BE2C (cell line): ENCODE data around the gene KRTAP10-9.
"Not testable (repeated sequence)": the region's sequence is repeated elsewhere in the genome, so short reads cannot be mapped to it uniquely, and the experiment has no call there.

Experiments used
- DNase-seq: peaks from one replicate; pipeline ENCODE4 v3.0.0-alpha.2; 2020
- H3K27me3 ChIP-seq: fragments of 250-450 bp; sonication (Bioruptor Pico); 2 replicates; pipeline ENCODE4 v1.5.1; 2020; ENCODE audit warnings: mild to moderate bottlenecking
- H3K36me3 ChIP-seq: fragments of 250-450 bp; sonication (Bioruptor Pico); 2 replicates; pipeline ENCODE4 v1.5.1; 2020; ENCODE audit warnings: mild to moderate bottlenecking
- H3K4me1 ChIP-seq: fragments of 250-450 bp; sonication (Bioruptor Pico); 2 replicates; pipeline ENCODE4 v1.5.1; 2020
- H3K4me3 ChIP-seq: 2 replicates; pipeline ENCODE4 v1.5.1; 2011; ENCODE audit warnings: low read depth, low read length
- H3K9me3 ChIP-seq: fragments of 250-450 bp; sonication (Bioruptor Pico); 2 replicates; pipeline ENCODE4 v1.5.1; 2020
- TF ChIP-seq, protein P1 (sequence below): IDR thresholded peaks from 2 replicates; pipeline ENCODE4 v1.5.1; 2012; ENCODE audit warnings: mild to moderate bottlenecking, low read depth, low read length

Gene KRTAP10-9

DNA sequence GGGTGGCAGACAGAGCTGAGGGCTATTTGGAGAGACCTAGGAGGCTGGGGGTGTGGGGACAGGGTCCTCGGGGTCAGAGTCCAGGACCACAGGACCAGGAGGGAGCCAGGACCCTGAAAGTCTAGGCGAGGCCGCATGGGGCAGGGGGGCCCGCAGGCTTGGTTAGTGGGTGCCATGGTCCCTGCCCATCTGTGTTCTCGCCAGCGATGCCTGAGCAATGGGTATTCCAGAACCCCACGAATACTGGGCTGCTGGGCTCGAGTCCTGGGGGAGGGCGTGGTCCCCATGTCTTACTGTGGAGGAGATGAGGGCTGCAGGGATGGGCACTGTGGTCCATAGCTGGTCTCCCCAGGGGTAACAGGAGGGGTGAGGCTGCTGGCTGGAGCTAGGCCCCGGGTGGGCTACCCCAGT lies 36.6 kb upstream of the KRTAP10-9 start:
- TF ChIP-seq, protein P1, sequence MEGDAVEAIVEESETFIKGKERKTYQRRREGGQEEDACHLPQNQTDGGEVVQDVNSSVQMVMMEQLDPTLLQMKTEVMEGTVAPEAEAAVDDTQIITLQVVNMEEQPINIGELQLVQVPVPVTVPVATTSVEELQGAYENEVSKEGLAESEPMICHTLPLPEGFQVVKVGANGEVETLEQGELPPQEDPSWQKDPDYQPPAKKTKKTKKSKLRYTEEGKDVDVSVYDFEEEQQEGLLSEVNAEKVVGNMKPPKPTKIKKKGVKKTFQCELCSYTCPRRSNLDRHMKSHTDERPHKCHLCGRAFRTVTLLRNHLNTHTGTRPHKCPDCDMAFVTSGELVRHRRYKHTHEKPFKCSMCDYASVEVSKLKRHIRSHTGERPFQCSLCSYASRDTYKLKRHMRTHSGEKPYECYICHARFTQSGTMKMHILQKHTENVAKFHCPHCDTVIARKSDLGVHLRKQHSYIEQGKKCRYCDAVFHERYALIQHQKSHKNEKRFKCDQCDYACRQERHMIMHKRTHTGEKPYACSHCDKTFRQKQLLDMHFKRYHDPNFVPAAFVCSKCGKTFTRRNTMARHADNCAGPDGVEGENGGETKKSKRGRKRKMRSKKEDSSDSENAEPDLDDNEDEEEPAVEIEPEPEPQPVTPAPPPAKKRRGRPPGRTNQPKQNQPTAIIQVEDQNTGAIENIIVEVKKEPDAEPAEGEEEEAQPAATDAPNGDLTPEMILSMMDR, result no peak
- Histone ChIP-seq H3K36me3 (no peaks in the 10 kb centered on the region), H3K4me1 (no peaks in the 10 kb centered on the region), H3K4me3 (no peak overlapping the region), H3K27me3 (peaks cover 26% of the 10 kb centered on the region), H3K9me3 (no peaks in the 10 kb centered on the region)
- no peak for DNase-seq

DNA sequence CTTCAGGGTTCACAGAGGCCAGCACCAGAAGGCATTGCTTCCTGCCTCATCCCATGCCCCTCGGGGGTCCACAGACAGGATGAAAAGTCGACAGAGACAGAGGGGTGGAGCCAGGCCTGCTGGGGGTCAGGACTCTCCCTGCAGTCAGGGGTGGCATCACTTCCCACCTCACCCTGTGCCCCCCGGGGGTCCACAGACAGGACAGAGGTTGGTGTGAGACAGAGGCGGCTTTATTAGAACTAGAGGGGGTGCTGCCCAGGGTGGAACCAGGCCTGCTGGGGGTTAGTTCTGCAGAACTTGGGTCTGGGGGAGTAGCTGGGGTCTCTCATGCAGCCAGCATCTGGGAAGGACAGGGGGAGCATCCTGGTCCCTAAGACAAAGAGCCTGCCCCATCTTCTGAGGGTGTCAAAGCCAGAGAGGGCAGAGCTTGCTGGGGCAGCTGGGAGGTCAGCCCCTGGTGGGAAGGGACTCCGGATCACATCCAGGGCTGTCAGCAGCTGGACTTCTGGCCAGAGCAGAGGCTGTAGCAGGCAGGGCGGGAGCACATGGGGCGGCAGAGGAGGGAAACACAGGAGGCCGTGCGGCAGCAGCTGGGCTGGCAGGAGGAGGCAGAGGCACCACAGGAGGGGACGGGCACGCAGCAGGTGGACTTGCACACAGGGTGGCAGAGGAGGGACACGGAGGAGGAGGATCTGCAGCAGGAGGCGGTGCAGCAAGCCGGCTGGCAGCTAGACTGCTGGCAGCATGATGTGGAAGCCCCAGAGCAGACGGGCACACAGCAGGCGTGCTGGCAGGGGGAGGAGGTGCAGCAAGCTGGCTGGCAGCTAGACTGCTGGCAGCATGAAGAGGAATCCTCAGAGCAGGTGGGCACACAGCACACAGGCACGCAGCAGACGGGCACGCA lies 35.7 kb upstream of the KRTAP10-9 start:
- H3K4me1 ChIP-seq, H3K4me3 ChIP-seq, H3K9me3 ChIP-seq, DNase-seq, H3K36me3 ChIP-seq: not testable (repeated sequence)
- H3K27me3 ChIP-seq, result peaks cover 27% of the 10 kb centered on the region

DNA sequence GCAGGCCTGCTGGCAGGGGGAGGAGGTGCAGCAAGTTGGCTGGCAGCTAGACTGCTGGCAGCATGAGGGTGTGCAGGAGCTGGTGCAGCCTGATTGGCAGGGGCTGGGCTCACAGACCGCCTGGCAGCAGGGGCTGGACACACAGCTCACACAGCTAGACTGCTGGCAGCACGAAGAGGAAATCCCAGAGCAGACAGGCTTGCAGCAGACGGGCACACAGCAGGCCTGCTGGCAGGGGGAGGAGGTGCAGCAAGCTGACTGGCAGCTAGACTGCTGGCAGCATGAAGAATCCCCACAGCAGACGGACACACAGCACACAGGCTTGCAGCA lies 35.1 kb upstream of the KRTAP10-9 start:
- H3K27me3 ChIP-seq, result peaks cover 31% of the 10 kb centered on the region
- DNase-seq, H3K4me1 ChIP-seq, H3K36me3 ChIP-seq, H3K4me3 ChIP-seq, H3K9me3 ChIP-seq: not testable (repeated sequence)

DNA sequence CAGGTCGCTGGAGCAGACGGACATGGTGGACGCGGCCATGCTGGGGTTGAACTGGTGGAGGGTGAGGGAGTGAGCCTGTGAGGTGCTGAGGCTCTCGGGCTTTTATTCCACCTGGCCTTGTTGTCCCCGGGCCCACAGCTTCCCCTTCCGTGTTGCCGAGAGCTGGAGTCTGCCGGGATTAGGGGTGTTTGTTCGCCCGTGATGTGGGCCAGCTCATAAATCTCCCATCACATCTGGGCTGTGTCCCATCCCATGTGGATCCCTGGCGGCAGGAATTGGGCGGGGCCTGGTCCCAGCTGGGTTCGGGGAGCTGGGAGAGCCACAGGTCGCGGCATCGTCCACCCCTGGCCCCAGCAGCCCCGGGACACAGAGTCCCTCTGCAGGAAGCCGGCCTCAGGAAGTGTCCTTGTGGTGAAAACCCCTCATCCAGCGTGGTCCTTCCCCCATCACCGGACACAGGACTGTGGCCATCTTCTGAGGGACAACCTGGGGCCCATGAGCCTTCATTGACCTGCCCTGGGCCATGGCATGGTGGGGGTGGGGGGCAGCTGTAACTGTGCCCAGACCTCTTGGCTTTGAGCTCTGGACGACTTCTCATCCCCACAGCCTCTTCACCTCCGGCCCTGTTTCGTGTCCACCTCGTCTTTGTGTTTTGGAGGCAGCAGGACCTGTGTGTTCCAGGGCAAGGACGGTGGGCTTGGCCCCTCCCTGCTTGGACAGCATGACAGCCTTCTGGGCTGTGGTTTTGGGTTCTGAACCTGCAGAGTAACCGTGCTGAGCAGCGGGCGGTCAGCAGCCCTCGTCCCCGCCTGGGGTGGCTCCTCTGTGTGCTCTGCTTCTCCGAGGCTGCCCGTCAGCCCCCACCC lies 34.2 kb upstream of the KRTAP10-9 start, which contains the start of gene KRTAP10-6:
Gene KRTAP10-6, minus strand, starts transcription at position 60 of the 866 bp plus-strand sequence. Its CDS starts 21 bp downstream, at position 39.
- no peak within 1 kb of the TSS for H3K4me3 ChIP-seq
- no peaks in the 10 kb centered on the region for H3K9me3 ChIP-seq
- TF ChIP-seq, protein P1, result no peak
- no peaks in the 10 kb centered on the region for H3K36me3 ChIP-seq
- no peaks in the 10 kb centered on the region for H3K4me1 ChIP-seq
- H3K27me3 ChIP-seq, result peaks cover 34% of the 10 kb centered on the region
- no peak for DNase-seq

DNA sequence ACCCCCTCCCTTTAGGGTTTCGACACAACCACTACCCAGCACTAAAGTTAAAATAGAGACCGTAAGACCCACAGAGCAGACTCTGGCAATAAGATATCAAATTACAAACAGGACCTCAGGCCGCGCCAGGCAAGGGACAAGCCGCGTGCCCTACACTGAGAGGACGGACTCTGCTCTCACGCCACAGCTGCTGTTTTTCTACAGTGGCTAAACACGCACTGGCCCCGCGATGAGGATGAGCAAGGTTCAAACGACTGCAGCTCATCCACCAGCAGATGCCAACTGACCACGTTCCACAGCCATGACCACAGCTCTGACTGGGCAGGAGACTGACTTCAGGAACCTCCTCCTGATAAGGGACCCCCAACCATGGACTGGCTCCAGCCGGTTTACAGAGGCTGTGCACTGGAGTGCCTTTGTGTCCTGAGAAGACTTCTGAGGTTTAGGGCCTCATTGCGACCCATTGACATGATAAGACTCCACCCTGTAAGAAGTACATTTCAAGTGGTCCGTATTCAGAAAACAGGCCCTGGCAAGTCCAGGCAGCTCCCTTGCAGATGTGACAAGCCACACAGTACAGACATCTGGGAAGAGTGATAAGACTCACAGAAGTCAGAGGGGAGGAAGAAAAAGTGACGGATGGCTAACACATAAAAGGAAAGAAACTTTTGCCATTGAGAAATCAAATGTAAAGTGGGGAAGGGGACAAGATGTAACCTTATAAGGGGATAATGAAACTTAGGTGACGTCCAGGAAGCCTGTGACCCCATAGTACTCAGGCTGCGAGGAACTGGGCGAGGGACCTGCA lies 33.1 kb upstream of the KRTAP10-9 start:
- no peak for DNase-seq
- H3K4me3 ChIP-seq, result no peak overlapping the region
- peaks cover 42% of the 10 kb centered on the region for H3K27me3 ChIP-seq
- no peaks in the 10 kb centered on the region for H3K4me1 ChIP-seq
- TF ChIP-seq, protein P1, result no peak
- H3K36me3 ChIP-seq, result no peaks in the 10 kb centered on the region
- no peaks in the 10 kb centered on the region for H3K9me3 ChIP-seq

DNA sequence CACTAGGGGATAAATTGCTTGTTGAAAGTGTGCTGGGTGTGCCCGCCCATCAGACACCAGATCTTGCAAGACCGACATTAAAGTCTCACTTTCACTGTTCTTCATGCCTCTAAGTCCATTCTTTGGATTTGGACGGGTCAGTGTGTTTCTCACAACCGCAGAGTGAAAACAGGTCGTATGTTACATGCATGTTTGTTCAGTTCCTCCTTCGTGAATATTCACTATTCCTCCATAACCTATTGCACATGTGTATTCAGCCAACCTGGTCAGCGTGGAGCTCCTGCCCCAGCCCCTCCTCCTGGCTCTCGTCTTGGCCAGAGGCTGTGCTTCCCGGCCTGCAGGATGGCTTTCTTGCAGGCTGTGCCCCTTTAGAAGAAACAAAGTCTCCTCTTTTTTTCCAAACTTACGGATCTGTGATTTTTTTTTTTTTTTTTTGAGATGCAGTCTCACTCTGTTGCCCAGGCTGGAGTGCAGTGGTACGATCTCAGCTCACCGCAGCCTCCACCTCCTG lies 32.4 kb upstream of the KRTAP10-9 start:
- DNase-seq, result no peak
- no peak overlapping the region for H3K4me3 ChIP-seq
- H3K36me3 ChIP-seq, result no peaks in the 10 kb centered on the region
- no peaks in the 10 kb centered on the region for H3K4me1 ChIP-seq
- TF ChIP-seq, protein P1, result no peak
- H3K27me3 ChIP-seq, result peaks cover 46% of the 10 kb centered on the region
- H3K9me3 ChIP-seq, result no peaks in the 10 kb centered on the region
